ENCODE data around the gene DDX20.
"Not testable (repeated sequence)": the region's sequence is repeated elsewhere in the genome, so short reads cannot be mapped to it uniquely, and the experiment has no call there.

DDX20 gene

DNA sequence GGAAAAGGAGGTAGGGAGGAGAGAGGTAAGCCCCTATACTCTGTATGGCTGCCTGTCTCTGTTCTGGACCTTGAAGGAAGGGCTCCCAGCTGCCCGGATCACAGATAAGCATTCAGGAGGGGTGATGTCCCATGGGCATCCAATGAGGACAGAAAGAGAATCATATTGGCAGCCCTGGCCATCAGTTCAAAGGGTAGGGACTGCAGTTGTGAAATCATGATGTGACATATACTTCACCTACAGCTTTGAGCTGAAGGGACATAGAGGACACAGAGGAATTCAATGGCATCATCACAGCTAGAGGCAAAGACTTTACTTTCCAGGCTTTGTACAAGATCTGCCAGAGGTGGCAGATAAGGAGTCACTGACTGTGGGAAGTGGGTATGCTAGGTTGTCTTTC lies 21.6 kb downstream of the DDX20 start:
- Mint-ChIP-seq H3K36me3 (peaks cover 0 to 12% of the 10 kb centered on the region in 2 donors), H3K27me3 (peaks cover 12 to 14% of the 10 kb centered on the region in 2 donors), H3K4me1 (no peaks in the 10 kb centered on the region), H3K4me3 (no peak overlapping the region), H3K9me3 (no peaks in the 10 kb centered on the region), H3K27ac (no peak overlapping the region)
- ATAC-seq (replicated peaks) (no peak), DNase-seq (no peak)

DNA sequence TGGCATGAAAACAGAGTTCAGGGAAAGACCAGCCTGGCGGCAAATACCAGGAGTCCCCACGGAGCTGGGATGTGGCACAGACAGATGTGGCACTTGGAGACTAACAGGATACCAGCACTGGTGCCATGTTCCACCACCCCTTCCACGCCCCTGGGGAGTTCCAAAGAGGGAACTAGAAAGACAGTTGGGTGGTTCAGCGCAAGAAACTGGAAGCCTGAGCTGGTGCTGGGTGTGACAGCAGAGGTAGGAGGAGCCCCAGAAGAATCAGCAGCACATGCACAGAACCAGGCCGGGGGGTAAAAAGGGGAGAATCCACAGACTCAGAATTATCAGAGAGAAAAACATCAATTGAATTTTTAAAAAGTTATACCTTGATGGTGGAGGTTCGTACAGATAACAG lies 22.4 kb downstream of the DDX20 start:
- no peaks in the 10 kb centered on the region for H3K9me3 Mint-ChIP-seq
- H3K27me3 Mint-ChIP-seq: peaks cover 15 to 17% of the 10 kb centered on the region in 2 donors
- no peak for ATAC-seq (replicated peaks)
- H3K36me3 Mint-ChIP-seq: peaks cover 0 to 12% of the 10 kb centered on the region in 2 donors
- no peak for DNase-seq
- H3K27ac Mint-ChIP-seq: no peak overlapping the region
- no peaks in the 10 kb centered on the region for H3K4me1 Mint-ChIP-seq
- H3K4me3 Mint-ChIP-seq: no peak overlapping the region

DNA sequence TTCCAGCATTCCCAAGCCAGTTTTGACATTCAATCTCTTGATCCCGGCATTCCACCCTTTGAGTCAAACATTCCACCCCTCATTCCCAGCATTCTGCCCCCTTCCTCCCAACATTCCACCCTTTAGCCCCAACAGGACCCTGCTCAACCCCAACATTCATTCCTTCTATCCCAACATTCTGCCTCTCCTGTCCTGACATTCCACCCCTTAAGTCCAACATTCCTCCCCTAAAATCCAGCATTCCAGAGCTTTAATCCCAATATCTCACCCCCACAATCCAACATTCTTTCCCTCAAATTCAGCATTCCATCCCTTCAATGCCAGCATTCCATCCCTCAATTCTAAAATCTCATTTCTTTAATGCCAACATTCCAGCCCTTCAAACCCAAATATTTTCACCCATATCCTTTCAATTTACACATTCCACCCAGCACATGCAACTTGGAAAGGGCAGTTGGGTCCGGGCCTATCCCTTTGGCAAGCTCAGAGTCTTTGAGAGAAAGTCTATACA lies 22.9 kb downstream of the DDX20 start:
- peaks cover 0 to 12% of the 10 kb centered on the region in 2 donors for H3K36me3 Mint-ChIP-seq
- H3K4me1 Mint-ChIP-seq: no peaks in the 10 kb centered on the region
- H3K4me3 Mint-ChIP-seq: no peak overlapping the region
- ATAC-seq (replicated peaks): no peak
- no peak for DNase-seq
- peaks cover 19 to 22% of the 10 kb centered on the region in 2 donors for H3K27me3 Mint-ChIP-seq
- H3K9me3 Mint-ChIP-seq: no peaks in the 10 kb centered on the region
- no peak overlapping the region for H3K27ac Mint-ChIP-seq

DNA sequence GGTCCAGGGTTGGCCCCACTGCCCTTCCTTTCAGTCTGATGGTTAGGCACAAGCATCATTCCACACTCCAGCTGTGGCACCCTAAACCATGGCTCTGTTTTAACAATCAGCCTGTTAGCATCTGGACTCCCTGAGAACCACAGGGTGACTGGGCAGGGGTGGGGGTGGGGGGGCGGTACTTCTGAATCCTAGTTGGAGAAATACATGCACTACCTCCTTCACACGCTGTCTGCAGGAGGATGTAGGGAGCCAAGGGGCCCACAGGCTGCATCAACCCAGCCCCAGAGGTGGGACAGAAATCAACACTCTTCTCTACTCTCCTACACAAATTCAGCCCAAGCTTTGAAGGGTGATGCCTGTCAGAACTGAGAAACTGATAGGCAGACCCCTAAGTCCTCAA lies 23.8 kb downstream of the DDX20 start:
- peaks cover 0 to 12% of the 10 kb centered on the region in 2 donors for H3K36me3 Mint-ChIP-seq

DNA sequence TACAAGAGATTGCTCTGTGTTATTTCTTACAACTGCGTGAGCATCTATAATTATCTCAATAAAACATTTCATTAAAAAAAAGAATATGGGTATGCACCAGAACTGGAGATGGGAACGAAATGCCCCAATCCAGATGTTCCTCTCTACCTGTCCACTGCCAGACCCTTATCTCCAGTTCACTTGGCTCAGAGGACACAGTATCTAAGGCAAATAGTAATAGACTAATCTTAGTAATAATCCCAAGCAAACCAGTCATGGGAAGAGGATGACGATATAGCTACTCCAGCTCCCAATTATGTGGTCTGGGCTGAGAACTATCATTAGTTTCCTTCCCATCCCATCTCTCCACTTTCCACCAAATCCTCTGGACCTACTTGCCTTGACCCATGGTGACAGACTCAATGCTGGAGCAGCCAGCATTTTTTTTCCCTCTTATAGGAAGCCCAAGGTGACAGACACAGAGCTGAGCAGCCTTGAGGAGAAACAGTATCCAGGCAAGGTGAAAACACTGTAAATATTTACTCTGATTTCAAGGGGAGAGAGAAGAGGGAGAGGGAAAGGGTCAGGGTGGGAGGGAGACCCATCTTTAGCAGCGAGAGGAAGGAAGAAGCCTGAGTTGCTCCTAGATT lies 28.7 kb downstream of the DDX20 start:
- Mint-ChIP-seq H3K36me3 (no peaks in the 10 kb centered on the region), H3K27ac (no peak overlapping the region), H3K9me3 (no peaks in the 10 kb centered on the region), H3K27me3 (peaks cover 34 to 51% of the 10 kb centered on the region in 2 donors), H3K4me1 (no peaks in the 10 kb centered on the region), H3K4me3 (no peak overlapping the region)
- no peak for ATAC-seq (replicated peaks)
- no peak for DNase-seq

More for the DNA sequence above, 23.8 kb downstream of the DDX20 start:
- no peak overlapping the region for H3K27ac Mint-ChIP-seq
- ATAC-seq (replicated peaks): no peak
- peaks cover 21 to 23% of the 10 kb centered on the region in 2 donors for H3K27me3 Mint-ChIP-seq
- DNase-seq: no peak
- H3K9me3 Mint-ChIP-seq: no peaks in the 10 kb centered on the region
- H3K4me3 Mint-ChIP-seq: no peak overlapping the region
- H3K4me1 Mint-ChIP-seq: no peaks in the 10 kb centered on the region

DNA sequence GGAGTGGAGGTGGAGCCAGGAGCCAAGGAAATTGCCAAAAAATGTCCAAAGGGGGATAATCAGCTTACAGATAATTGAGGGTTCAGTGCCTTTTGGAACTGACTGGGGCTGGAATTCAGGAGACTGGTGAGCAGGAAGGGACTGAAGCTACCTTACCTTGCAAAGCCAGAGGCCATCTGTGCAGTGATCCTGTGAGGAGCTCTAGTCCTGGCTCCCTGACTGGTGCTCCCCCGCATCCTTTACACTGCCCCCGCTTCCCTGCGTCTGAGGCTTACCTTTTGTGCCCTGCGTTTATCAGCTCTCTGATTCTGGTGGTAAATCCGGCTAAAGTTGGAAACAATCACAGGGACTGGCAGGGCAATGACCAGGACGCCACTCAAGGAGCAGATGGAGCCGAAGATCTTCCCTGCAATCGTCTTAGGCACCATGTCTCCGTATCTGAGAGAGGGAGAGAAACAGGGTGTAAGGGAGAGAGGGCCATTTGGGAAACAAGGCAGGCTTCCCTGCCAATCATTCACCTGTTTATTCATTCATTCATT lies 31.0 kb downstream of the DDX20 start:
- Mint-ChIP-seq H3K36me3 (no peaks in the 10 kb centered on the region), H3K27ac (no peak overlapping the region)

DNA sequence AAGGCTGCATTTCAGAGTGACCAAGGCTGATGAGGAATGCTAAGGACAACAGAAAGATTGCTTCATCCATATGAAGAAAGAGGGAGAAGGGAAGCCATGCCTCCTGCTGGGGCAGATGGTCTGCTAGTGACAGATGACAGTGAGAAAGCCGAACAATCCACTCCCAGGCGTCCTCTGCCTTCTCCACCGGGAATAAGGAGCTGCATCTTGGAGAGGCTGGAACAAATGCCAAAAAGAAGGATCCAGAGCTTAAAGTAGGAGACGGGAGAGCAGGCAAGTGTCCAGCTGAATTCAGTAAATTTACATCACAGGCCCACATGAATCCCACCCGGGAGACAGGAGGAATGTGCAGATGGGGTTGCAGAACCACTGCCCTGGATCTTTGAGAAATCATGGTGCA lies 33.4 kb downstream of the DDX20 start:
- Mint-ChIP-seq H3K9me3 (no peaks in the 10 kb centered on the region), H3K4me1 (peaks cover 5 to 7% of the 10 kb centered on the region in 2 donors), H3K27ac (no peak overlapping the region), H3K27me3 (peaks cover 49 to 65% of the 10 kb centered on the region in 2 donors), H3K4me3 (no peak overlapping the region), H3K36me3 (no peaks in the 10 kb centered on the region)
- no peak for DNase-seq
- ATAC-seq (replicated peaks): no peak

More for the DNA sequence above, 31.0 kb downstream of the DDX20 start:
- Mint-ChIP-seq H3K27me3 (peaks cover 49 to 57% of the 10 kb centered on the region in 2 donors), H3K4me3 (no peak overlapping the region), H3K9me3 (no peaks in the 10 kb centered on the region), H3K4me1 (peaks cover 3 to 7% of the 10 kb centered on the region in 2 donors)
- DNase-seq: no peak
- ATAC-seq (replicated peaks): no peak

DNA sequence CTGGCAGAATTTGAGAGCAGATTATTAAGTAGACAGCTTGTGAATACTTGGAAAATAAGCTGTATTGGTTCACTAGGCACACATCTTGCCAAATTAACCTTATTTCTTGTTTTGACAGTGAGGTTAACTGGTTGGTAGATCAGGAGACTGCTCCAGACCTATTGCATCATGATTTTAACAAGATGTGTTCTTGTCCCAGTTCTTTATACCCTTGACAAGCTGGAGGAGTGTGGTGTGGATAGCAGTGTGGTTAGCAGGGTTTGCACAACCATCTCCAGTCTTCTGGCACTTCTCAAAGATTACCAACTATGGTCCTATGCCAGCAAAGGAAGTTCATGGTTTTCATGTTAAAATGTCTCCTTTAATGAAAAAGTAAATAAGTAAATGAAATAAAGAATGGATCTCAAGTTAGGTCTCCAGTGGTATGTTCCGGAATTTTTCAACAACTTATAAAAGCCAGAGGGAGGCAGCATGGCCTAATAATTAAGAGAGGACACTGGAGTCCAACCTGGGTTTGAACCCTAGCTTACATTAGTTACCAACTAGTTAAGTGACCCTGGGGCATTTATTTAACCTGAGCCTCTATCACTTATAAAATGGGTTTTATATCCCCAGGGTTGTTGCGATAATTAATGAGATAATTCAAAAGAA lies 34.1 kb downstream of the DDX20 start:
- peaks cover 45 to 70% of the 10 kb centered on the region in 2 donors for H3K27me3 Mint-ChIP-seq
- DNase-seq (no peak), ATAC-seq (replicated peaks) (no peak)
- H3K9me3 Mint-ChIP-seq: no peaks in the 10 kb centered on the region
- no peak overlapping the region for H3K4me3 Mint-ChIP-seq
- H3K36me3 Mint-ChIP-seq: no peaks in the 10 kb centered on the region
- peaks cover 5 to 7% of the 10 kb centered on the region in 2 donors for H3K4me1 Mint-ChIP-seq
- H3K27ac Mint-ChIP-seq: no peak overlapping the region

DNA sequence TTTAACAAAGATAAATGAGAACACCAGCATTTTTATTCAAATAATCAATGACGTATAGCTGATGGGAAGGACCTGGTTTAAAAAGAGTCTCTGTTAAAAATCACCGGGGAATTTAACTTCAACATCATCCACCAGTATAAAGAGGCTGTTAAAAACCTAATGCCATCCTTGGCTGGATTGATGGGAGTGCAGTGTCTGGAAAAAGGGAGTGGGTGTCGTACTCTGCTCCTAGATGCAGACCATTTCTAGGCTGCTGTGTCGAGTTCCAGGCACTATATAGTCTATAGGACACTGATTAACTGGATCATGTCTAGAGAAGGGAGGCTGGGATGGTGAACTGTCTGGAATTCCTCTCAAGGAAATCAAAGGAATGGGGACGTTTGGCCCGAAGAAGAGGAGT lies 36.1 kb downstream of the DDX20 start:
- ATAC-seq (replicated peaks) (no peak), DNase-seq (no peak)
- H3K4me1 Mint-ChIP-seq: peaks cover 5 to 7% of the 10 kb centered on the region in 2 donors
- H3K4me3 Mint-ChIP-seq: no peak overlapping the region
- no peak overlapping the region for H3K27ac Mint-ChIP-seq
- no peaks in the 10 kb centered on the region for H3K9me3 Mint-ChIP-seq
- no peaks in the 10 kb centered on the region for H3K36me3 Mint-ChIP-seq
- peaks cover 33 to 57% of the 10 kb centered on the region in 2 donors for H3K27me3 Mint-ChIP-seq

DNA sequence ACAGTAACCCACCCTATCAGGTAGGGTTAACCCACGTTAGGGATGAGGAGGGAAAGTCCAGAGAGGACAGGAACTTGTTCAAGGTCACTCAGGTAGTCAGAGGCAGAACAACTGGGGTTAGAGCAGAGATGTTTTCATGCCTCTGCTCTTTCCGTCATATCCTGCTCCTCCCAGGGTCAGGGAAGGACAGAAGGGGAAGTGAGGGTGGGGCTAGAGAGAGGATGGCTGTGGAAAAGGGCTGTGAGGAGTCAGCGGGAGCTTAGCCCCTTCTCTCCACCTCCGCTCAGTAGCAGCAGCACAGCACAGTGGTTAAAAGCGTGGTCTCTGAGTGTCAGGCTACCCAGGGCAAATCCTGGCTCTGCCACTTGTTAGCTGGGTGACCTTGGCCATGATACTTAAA lies 36.5 kb downstream of the DDX20 start:
- H3K27ac Mint-ChIP-seq: no peak overlapping the region
- H3K36me3 Mint-ChIP-seq: no peaks in the 10 kb centered on the region
- H3K9me3 Mint-ChIP-seq: no peaks in the 10 kb centered on the region
- ATAC-seq (replicated peaks): no peak
- DNase-seq: no peak
- H3K27me3 Mint-ChIP-seq: peaks cover 28 to 53% of the 10 kb centered on the region in 2 donors
- H3K4me3 Mint-ChIP-seq: no peak overlapping the region
- peaks cover 5 to 7% of the 10 kb centered on the region in 2 donors for H3K4me1 Mint-ChIP-seq

DNA sequence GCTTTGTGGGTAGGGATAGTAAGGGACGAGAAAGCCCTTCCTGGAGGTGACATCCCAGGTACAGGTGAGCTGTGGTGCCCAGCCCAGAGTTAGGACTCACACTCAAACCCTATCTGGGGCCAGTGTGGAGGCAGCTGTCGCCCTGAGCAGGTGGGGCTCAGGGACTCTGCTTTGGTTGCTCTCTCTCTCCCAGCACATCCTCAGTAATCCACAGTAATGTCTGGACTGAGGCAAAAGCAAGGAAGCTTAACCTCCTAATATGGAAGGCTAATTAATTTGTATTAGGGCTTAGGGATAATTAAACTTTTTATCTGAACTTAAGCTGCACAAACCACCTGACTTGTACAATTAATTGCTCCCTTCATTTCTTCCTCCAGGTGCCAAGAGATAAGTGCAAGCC lies 38.2 kb downstream of the DDX20 start:
- ATAC-seq (replicated peaks): no peak
- H3K27ac Mint-ChIP-seq: no peak overlapping the region
- H3K4me3 Mint-ChIP-seq: no peak overlapping the region
- peaks cover 26 to 44% of the 10 kb centered on the region in 2 donors for H3K27me3 Mint-ChIP-seq
- no peak for DNase-seq
- H3K36me3 Mint-ChIP-seq: no peaks in the 10 kb centered on the region
- H3K4me1 Mint-ChIP-seq: peaks cover 5 to 7% of the 10 kb centered on the region in 2 donors
- H3K9me3 Mint-ChIP-seq: no peaks in the 10 kb centered on the region

DNA sequence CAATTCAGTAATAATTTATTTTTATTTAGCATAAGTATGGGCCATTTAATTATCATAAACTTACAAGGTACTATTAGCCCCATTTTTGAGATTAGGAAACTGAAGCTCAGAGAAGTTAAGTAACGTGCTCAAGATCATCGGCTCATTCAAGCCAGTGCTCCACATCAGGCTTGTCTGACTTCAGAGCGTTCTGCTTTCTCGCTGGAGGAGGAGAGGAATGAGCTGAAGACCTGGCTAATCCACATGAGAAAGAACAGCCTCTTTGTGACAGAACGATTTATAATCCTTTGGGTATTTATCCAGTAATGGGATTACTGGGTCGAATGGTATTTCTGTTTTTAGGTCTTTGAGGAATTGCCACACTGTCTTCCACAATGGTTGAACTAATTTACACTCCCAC lies 39.7 kb downstream of the DDX20 start:
- ATAC-seq (replicated peaks) (no peak), DNase-seq (no peak)
- Mint-ChIP-seq H3K4me1 (peaks cover 5% of the 10 kb centered on the region in 2 donors), H3K36me3 (peaks cover 0 to 3% of the 10 kb centered on the region in 2 donors), H3K9me3 (peaks cover 2 to 3% of the 10 kb centered on the region in 2 donors), H3K27ac (no peak overlapping the region), H3K4me3 (no peak overlapping the region), H3K27me3 (peaks cover 23 to 46% of the 10 kb centered on the region in 2 donors)

DNA sequence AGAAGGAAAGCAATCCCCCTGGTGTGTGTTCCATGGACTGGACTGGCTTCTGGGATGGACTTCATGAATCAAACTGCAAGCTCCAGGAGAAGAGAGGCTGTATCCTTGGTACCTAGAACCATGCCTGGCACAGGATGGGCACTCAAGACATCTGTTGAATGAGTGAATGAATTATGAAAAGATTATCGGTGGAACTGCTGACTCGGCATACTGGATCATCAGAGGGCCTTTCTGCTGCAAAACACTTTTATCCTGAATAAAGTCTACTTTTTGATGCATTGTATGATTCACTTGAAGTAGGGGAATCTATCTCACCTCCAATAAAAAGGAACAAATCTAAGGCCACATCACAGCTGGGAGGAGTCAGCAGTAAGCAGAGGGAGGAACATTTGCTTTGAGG lies 42.9 kb downstream of the DDX20 start:
- no peak for DNase-seq
- Mint-ChIP-seq H3K4me1 (peaks cover 0 to 3% of the 10 kb centered on the region in 2 donors), H3K27ac (no peak overlapping the region), H3K9me3 (peaks cover 2 to 3% of the 10 kb centered on the region in 2 donors), H3K4me3 (no peak overlapping the region), H3K27me3 (peaks cover 3 to 23% of the 10 kb centered on the region in 2 donors), H3K36me3 (peaks cover 0 to 3% of the 10 kb centered on the region in 2 donors)
- ATAC-seq (replicated peaks): no peak

DNA sequence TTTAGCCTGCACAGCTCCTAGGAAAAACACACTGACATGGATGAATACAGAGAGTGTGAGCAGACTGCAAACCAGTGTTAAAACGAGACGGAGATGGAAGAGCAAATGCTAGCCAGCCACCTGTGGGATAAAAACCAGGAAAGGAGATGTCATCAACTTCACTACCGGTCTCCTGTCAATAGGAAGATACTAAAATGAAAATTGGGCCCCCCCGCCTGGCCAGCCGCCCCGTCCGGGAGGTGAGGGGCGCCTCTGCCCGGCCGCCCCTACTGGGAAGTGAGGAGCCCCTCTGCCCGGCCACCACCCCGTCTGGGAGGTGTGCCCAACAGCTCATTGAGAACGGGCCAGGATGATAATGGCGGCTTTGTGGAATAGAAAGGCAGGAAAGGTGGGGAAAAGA lies 44.0 kb downstream of the DDX20 start:
- not testable (repeated sequence) for H3K4me1 Mint-ChIP-seq; H3K9me3 Mint-ChIP-seq; ATAC-seq (replicated peaks); DNase-seq; H3K36me3 Mint-ChIP-seq; H3K4me3 Mint-ChIP-seq; H3K27ac Mint-ChIP-seq
- H3K27me3 Mint-ChIP-seq: peaks cover 3 to 13% of the 10 kb centered on the region in 2 donors
